HCT116 (cell line): ENCODE measurements around the gene KIF26A. TPM values are rescaled to one million over a fixed set of nuclear protein-coding genes. Genes with fewer than 3 reads are reported as not detected.

ENCODE experiments used
- ATAC-seq: fragments of 200-7000 bp; cut with Tn5 transposase; 2 replicates; pipeline ENCODE4 v1.9.1; 2020; ENCODE audit warnings: mild to moderate bottlenecking, moderate library complexity
- BruUV-seq: library from RNA; stranded (reverse); fragments of 400-500 nt; replicated peaks from 2 replicates; lab custom pipeline; 2021; lab: Mats Ljungman, UMichigan
- CTCF ChIA-PET: fragments of 300-600 bp; sonication (Branson Sonifier 250); formaldehyde crosslinking; loops from one replicate; lab custom pipeline; 2021; ENCODE audit warnings: antibody characterized with exemption; lab: Charles Lee
- POLR2A ChIA-PET: fragments of 300-600, 350-600 bp; sonication (Branson Sonifier 250); formaldehyde crosslinking; loops from one replicate; lab custom pipeline; 2021; ENCODE audit warnings: antibody characterized with exemption; lab: Charles Lee
- RAD21 ChIA-PET, 2 experiments: fragments of 300-600 bp; sonication (Branson Sonifier 250); formaldehyde crosslinking; loops; one replicate each; lab custom pipeline; 2023; ENCODE audit warnings: low total read pairs in 2 of 2; ENCODE audit not compliant: uncharacterized antibody in 2 of 2, unreplicated experiment in 2 of 2, low non-redundant PET in 1 of 2; lab: Charles Lee
- DNase-seq: peaks from one replicate; pipeline ENCODE4 v3.0.0-alpha.2; 2010; ENCODE audit warnings: low read depth, low spot score
- H2AFZ ChIP-seq: fragments of 200-600 bp; shearing (Covaris generic), sonication (generic); 2 replicates; pipeline ENCODE4 v1.6.1; 2017; ENCODE audit warnings: low read depth, mixed run types, mixed read lengths, antibody characterized with exemption, low read length; ENCODE audit not compliant: poor library complexity, severe bottlenecking
- H3K27ac ChIP-seq: 2 replicates; pipeline ENCODE4 v1.5.1; 2012; ENCODE audit warnings: low read depth, low read length
- H3K27me3 ChIP-seq: fragments of 200-600 bp; sonication (generic); 2 replicates; pipeline ENCODE4 v1.6.1; 2016; ENCODE audit warnings: mixed run types, low read length, mixed read lengths; ENCODE audit not compliant: insufficient read depth
- H3K36me3 ChIP-seq, 2 experiments: fragments of 200-500 bp in 1 of 2; fragments of 200-600 bp in 1 of 2; sonication (Bioruptor generic) in 1 of 2; sonication (generic) in 1 of 2; 2 replicates each; pipeline versions ENCODE4 v1.5.1 to v1.6.1; 2014 to 2016; ENCODE audit warnings: low read length in 2 of 2, inconsistent platforms in 1 of 2, mixed read lengths in 1 of 2, mixed run types in 1 of 2; ENCODE audit not compliant: insufficient read depth in 2 of 2, control insufficient read depth in 1 of 2
- H3K4me1 ChIP-seq, 2 experiments: fragments of 200-600 bp in 1 of 2; sonication (generic) in 1 of 2; 2 replicates each; pipeline versions ENCODE4 v1.5.1 to v1.6.1; 2012 to 2017; ENCODE audit warnings: low read length in 2 of 2, inconsistent platforms in 1 of 2, mild to moderate bottlenecking in 1 of 2, mixed read lengths in 1 of 2, mixed run types in 1 of 2, moderate library complexity in 1 of 2; ENCODE audit not compliant: insufficient read depth in 2 of 2, control insufficient read depth in 1 of 2
- H3K4me2 ChIP-seq: fragments of 200-600 bp; sonication (generic); 2 replicates; pipeline ENCODE4 v1.6.1; 2017; ENCODE audit warnings: mixed run types, low read length, mixed read lengths
- H3K4me3 ChIP-seq, 2 experiments: fragments of 200-600 bp in 1 of 2; sonication (generic) in 1 of 2; replicated peaks in 1 of 2; 2 replicates each; pipeline ENCODE4 v1.5.1; 2011 to 2016; ENCODE audit warnings: low read length in 2 of 2, control low read depth in 1 of 2, low read depth in 1 of 2, mild to moderate bottlenecking in 1 of 2, mixed read lengths in 1 of 2, mixed run types in 1 of 2
- H3K79me2 ChIP-seq: fragments of 200-600 bp; sonication (generic); 2 replicates; pipeline ENCODE4 v1.6.1; 2017; ENCODE audit warnings: mild to moderate bottlenecking, mixed run types, low read length, moderate library complexity, mixed read lengths; ENCODE audit not compliant: insufficient read depth
- H3K9ac ChIP-seq: fragments of 200-600 bp; sonication (generic); 2 replicates; pipeline ENCODE4 v1.6.1; 2016; ENCODE audit warnings: low read length, mixed read lengths
- H3K9me2 ChIP-seq: fragments of 200-600 bp; sonication (generic), shearing (Covaris generic); 2 replicates; pipeline ENCODE4 v1.6.1; 2017; ENCODE audit warnings: mixed run types, mild to moderate bottlenecking, moderate library complexity; ENCODE audit not compliant: insufficient read depth
- H3K9me3 ChIP-seq, 2 experiments: fragments of 200-500 bp in 1 of 2; fragments of 200-600 bp in 1 of 2; sonication (Bioruptor generic) in 1 of 2; sonication (generic) in 1 of 2; 2 replicates each; pipeline ENCODE4 v1.6.1; 2014 to 2017; ENCODE audit warnings: low read length in 2 of 2, mixed read lengths in 2 of 2, inconsistent platforms in 1 of 2, low read depth in 1 of 2, mild to moderate bottlenecking in 1 of 2, mixed run types in 1 of 2, moderate library complexity in 1 of 2; ENCODE audit not compliant: control insufficient read depth in 1 of 2, insufficient read depth in 1 of 2
- H4K20me1 ChIP-seq: fragments of 200-600 bp; sonication (generic), shearing (Covaris generic); 2 replicates; pipeline ENCODE4 v1.6.1; 2017; ENCODE audit warnings: mixed run types, mild to moderate bottlenecking, moderate library complexity; ENCODE audit not compliant: insufficient read depth
- EGR1 ChIP-seq: IDR thresholded peaks from 2 replicates; pipeline ENCODE4 v1.6.1; 2012; ENCODE audit warnings: low read depth
- ELF1 ChIP-seq: IDR thresholded peaks from 2 replicates; pipeline ENCODE4 v1.6.1; 2012; ENCODE audit warnings: low read depth, borderline replicate concordance
- FOSL1 ChIP-seq: IDR thresholded peaks from 2 replicates; pipeline ENCODE4 v1.6.1; 2012; ENCODE audit warnings: low read depth
- SP1 ChIP-seq: IDR thresholded peaks from 2 replicates; pipeline ENCODE4 v1.6.1; 2012; ENCODE audit warnings: low read depth
- YY1 ChIP-seq: IDR thresholded peaks from 2 replicates; pipeline ENCODE4 v1.6.1; 2011; ENCODE audit warnings: low read length, low read depth, moderate library complexity, mild to moderate bottlenecking; ENCODE audit not compliant: insufficient replicate concordance; ENCODE audit errors: extremely low read depth
- intact Hi-C: fragments of 100-400 bp; cut with micrococcal nuclease; formaldehyde crosslinking; loops from 2 replicates; pipeline ENCODE4 v1.10.0; 2022
- total RNA-seq: library from RNA; stranded (reverse); gene quantifications from one replicate; pipeline ENCODE4 v1.2.1, GENCODE V29; 2021; ENCODE audit not compliant: unreplicated experiment
- TF ChIP-seq, protein P1 (sequence below): IDR thresholded peaks from 2 replicates; pipeline ENCODE4 v1.6.1; 2012
- TF ChIP-seq, protein P2 (sequence below): IDR thresholded peaks from 2 replicates; pipeline ENCODE4 v1.6.1; 2012

The KIF26A gene
- total RNA-seq, 1 experiment from 2014 or later, result 10.2 TPM

DNA sequence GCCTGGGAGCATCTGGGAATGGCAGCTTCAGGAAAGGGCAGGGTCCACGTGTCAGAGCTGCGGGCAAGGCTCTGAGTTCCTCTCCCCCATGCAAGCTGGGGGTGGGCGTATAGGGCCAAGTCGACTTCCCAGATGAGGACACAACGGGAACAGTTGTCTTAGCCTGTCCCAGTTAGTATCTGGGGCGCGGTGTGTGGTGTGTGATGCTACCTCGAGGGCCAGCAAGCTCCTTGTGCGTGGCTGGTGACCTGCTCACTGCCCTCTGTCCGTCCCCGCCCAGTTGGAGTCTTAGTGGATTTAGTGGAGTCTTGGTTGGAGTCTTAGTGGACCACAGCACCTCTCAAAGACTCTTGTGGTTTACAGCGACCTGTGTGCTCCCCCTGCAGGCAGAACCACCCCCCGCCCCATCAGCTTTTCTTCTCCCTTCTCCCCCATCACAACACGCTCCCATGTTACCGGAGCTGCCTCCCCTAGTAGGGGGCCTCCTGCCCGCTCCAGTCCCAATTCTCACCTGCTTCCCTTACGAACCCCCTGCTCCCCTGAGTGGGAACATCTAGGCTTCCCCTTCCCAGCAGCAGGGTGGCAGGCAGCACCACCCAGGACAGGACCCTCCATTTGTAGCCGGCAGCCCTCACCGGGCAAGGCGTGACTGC is 44.2 kb upstream of the KIF26A start:
- no peaks in the 10 kb centered on the region for H4K20me1 ChIP-seq
- intact Hi-C loops, result loop anchor here (1.0 kb wide), 1 partner anchor 37 kb away; no protein-coding TSS in a partner anchor
- no TSS peak for BruUV-seq
- peak overlapping the region; percentile 31 for H3K4me2 ChIP-seq
- no peaks in the 10 kb centered on the region for H3K9me3 ChIP-seq
- no peak overlapping the region for H2AFZ ChIP-seq
- H3K9ac ChIP-seq, result no peak overlapping the region
- ATAC-seq (peak; percentile 10), DNase-seq (no peak)
- TF ChIP-seq YY1, result no peak
- TF ChIP-seq, protein P1, sequence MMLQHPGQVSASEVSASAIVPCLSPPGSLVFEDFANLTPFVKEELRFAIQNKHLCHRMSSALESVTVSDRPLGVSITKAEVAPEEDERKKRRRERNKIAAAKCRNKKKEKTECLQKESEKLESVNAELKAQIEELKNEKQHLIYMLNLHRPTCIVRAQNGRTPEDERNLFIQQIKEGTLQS, result no peak
- TF ChIP-seq SP1, result no peak
- TF ChIP-seq ELF1, result no peak
- TF ChIP-seq, protein P2, sequence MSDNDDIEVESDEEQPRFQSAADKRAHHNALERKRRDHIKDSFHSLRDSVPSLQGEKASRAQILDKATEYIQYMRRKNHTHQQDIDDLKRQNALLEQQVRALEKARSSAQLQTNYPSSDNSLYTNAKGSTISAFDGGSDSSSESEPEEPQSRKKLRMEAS, result no peak
- TF ChIP-seq FOSL1, result no peak
- TF ChIP-seq EGR1, result no peak
- no peak overlapping the region for H3K4me3 ChIP-seq
- H3K27ac ChIP-seq, result peak overlapping the region; percentile 16; the same call in 1 of the 2 replicates
- RAD21 ChIA-PET, result interaction anchor here in 1 of 2 experiments (0.7 kb wide), 2 partner anchors 14 to 16 kb away, joined by 4 to 6 read pairs; no protein-coding TSS in a partner anchor
- no peaks in the 10 kb centered on the region for H3K79me2 ChIP-seq
- CTCF ChIA-PET, result interaction anchor here (0.9 to 1.9 kb wide), 8 partner anchors 9 to 470 kb away, joined by 3 to 11 read pairs (median 4); no protein-coding TSS in a partner anchor
- H3K36me3 ChIP-seq, result no peaks in the 10 kb centered on the region
- H3K27me3 ChIP-seq, result no peaks in the 10 kb centered on the region
- no peaks in the 10 kb centered on the region for H3K9me2 ChIP-seq
- POLR2A ChIA-PET, result no interaction called here
- peaks cover 7 to 14% of the 10 kb centered on the region in 2 experiments; a peak in 3 of 4 replicates for H3K4me1 ChIP-seq
